Thoracic aorta (tissue), 2 donors: ENCODE data around the gene NSFL1C. TPM values are rescaled to one million over a fixed set of nuclear protein-coding genes. Genes with fewer than 3 reads are reported as not detected.

Experiments
- ATAC-seq: fragments of 150-250 bp; one replicate; pipeline ENCODE4 v1.8.0; 2017; ENCODE audit warnings: low read depth; ENCODE audit not compliant: insufficient number of reproducible peaks, low FRiP score
- DNase-seq: peaks from one replicate; pipeline ENCODE4 v3.0.0-alpha.2; 2020; ENCODE audit warnings: low spot score
- H3K27ac ChIP-seq, 2 donors: fragments of 200-600 bp; sonication (generic); 1 replicate in 1 of 2; 2 replicates in 1 of 2; pipeline ENCODE4 v1.5.1; 2016; ENCODE audit warnings: mild to moderate bottlenecking in 2 of 2, moderate library complexity in 2 of 2
- H3K27me3 ChIP-seq: fragments of 200-600 bp; sonication (generic); replicated peaks from 2 replicates; pipeline ENCODE4 v1.6.0; 2016; ENCODE audit warnings: mild to moderate bottlenecking; ENCODE audit not compliant: insufficient read depth
- H3K36me3 ChIP-seq: fragments of 200-600 bp; sonication (generic); one replicate; pipeline ENCODE4 v1.5.1; 2016
- H3K4me1 ChIP-seq, 2 donors: fragments of 200-600 bp; sonication (generic); 1 replicate in 1 of 2; 2 replicates in 1 of 2; pipeline versions ENCODE4 v1.5.1 to v1.6.0; 2016; ENCODE audit warnings: low read depth in 2 of 2, mild to moderate bottlenecking in 1 of 2; ENCODE audit not compliant: control insufficient read depth in 1 of 2
- H3K4me3 ChIP-seq: fragments of 200-600 bp; sonication (generic); 2 replicates; pipeline ENCODE4 v1.5.1; 2016; ENCODE audit warnings: mild to moderate bottlenecking
- H3K9me3 ChIP-seq: fragments of 200-600 bp; sonication (generic); 2 replicates; pipeline ENCODE4 v1.5.1; 2016
- total RNA-seq, 2 donors: library from RNA; depleted of rRNA; stranded (reverse); fragments of >200 nt; gene quantifications; one replicate each; pipeline versions ENCODE4 v1.1.0 to v1.2.3, GENCODE V29; 2016
- TF ChIP-seq, protein P1 (sequence below): fragments of 200-600 bp; sonication (generic); IDR thresholded peaks from one replicate; pipeline ENCODE4 v1.5.1; 2019; ENCODE audit warnings: antibody characterized with exemption

NSFL1C gene
- total RNA-seq, 2 donors from 2014 or later: 26.9 to 49.7 TPM

DNA sequence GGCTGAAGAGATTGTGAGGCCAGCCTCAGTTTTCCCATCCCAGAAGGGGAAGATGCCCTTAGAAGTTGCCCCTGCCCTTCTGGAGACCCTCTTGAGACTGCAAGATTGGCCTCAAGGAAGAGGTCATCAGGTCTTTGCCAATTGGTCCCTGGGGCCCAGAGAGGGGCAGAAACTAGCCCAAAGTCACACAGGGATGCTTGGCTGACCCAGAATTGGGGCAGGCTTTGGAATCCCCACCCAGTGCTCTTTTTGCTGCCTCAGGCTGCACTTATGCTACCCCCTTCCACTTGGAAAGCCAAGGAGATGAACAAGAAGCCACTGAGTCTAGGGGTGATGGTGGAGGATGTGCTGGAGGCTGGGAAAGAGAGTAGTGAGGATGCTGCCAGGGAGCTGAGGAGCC lies 48.9 kb downstream of the NSFL1C start:
- Histone ChIP-seq H3K36me3 (no peaks in the 10 kb centered on the region), H3K4me3 (no peak overlapping the region), H3K4me1 (no peaks in the 10 kb centered on the region), H3K9me3 (no peaks in the 10 kb centered on the region), H3K27me3 (no peaks in the 10 kb centered on the region), H3K27ac (no peak overlapping the region)
- TF ChIP-seq, protein P1, sequence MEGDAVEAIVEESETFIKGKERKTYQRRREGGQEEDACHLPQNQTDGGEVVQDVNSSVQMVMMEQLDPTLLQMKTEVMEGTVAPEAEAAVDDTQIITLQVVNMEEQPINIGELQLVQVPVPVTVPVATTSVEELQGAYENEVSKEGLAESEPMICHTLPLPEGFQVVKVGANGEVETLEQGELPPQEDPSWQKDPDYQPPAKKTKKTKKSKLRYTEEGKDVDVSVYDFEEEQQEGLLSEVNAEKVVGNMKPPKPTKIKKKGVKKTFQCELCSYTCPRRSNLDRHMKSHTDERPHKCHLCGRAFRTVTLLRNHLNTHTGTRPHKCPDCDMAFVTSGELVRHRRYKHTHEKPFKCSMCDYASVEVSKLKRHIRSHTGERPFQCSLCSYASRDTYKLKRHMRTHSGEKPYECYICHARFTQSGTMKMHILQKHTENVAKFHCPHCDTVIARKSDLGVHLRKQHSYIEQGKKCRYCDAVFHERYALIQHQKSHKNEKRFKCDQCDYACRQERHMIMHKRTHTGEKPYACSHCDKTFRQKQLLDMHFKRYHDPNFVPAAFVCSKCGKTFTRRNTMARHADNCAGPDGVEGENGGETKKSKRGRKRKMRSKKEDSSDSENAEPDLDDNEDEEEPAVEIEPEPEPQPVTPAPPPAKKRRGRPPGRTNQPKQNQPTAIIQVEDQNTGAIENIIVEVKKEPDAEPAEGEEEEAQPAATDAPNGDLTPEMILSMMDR: no peak
- DNase-seq (no peak), ATAC-seq (no peak)

DNA sequence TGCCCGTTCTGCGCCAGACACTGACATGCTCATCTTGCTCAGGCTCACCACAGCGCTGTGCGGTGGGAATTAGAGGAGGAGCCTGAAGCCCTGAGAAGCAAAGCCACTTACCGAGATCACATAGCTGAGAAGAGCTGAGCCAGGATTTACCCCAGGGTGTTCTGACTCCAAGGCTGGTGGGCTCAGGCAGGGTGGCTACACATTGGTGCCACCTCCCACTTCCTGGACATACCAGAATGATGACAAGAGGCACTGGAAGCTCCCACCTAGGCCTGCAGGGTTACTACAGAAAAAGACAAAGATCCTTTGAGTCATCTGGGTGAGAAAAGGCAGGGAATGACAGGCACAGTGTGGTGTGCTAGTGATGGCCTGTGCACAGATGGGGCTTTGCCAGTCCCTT lies 49.4 kb downstream of the NSFL1C start:
- Histone ChIP-seq H3K4me1 (no peaks in the 10 kb centered on the region), H3K36me3 (no peaks in the 10 kb centered on the region), H3K9me3 (no peaks in the 10 kb centered on the region), H3K27me3 (no peaks in the 10 kb centered on the region), H3K4me3 (no peak overlapping the region), H3K27ac (no peak overlapping the region)
- DNase-seq: no peak
- TF ChIP-seq, protein P1: no peak
- ATAC-seq: no peak

DNA sequence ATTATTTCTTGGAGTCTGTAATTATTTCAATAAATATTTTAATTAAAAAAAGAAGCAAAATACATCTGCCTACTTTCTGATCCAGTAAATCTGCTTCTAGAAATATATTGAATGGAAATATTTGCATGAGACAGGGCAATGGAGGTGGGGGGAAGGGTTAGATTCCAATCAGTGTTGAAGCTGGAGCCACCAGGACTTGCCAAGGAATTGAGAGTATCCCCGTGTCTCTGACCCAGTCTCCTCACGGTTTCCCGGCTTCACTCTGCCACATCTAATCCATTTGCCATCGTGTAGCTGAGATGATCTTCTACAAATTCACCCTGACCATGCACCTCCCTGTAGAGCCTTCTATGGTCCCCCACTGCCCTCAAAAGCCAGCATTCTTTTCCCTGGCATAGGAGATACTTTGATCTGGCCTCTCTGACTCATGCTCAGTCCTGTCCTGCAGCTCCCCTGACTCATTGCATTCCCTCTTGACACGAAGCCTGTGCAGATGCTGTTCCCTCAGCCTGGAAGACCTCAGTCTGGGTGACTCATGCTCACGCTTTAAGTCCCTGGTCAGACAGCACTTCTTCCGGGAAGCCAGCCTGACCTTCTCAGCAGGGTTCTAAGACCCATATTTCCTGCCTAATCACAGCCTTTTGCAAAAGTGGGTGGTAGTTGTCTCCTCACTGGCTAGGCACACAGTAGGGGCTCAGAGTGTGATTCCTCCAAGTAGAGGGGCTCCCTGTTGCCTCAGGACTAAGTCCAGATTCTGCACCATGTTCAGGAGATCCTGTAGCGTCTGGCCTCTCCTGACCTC lies 50.8 kb downstream of the NSFL1C start:
- H3K9me3 ChIP-seq: no peaks in the 10 kb centered on the region
- TF ChIP-seq, protein P1: no peak
- no peaks in the 10 kb centered on the region for H3K27me3 ChIP-seq
- ATAC-seq (no peak), DNase-seq (no peak)
- H3K4me1 ChIP-seq: no peaks in the 10 kb centered on the region
- no peak overlapping the region for H3K27ac ChIP-seq
- no peaks in the 10 kb centered on the region for H3K36me3 ChIP-seq
- no peak overlapping the region for H3K4me3 ChIP-seq

DNA sequence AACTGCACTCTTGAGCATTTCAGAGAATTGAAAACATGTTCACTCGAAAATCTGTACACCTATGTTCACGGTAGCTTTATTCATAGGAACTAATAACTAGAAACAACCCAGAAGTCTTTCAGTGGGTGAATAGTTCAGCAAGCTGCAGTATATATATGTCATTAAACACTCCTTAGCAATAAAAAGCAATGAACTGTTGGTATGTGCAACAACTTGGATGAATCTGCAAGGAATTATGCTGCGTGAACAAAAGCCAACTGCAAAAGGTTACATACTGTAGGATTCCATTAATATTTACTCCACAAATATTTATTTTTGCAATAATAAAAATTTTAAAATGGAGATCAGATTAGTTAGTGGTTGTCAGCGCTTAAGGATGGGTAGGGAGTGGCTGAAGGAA lies 51.7 kb downstream of the NSFL1C start:
- no peak overlapping the region for H3K27ac ChIP-seq
- no peaks in the 10 kb centered on the region for H3K36me3 ChIP-seq
- no peaks in the 10 kb centered on the region for H3K27me3 ChIP-seq
- TF ChIP-seq, protein P1: no peak
- no peaks in the 10 kb centered on the region for H3K4me1 ChIP-seq
- H3K9me3 ChIP-seq: no peaks in the 10 kb centered on the region
- no peak overlapping the region for H3K4me3 ChIP-seq
- DNase-seq (no peak), ATAC-seq (no peak)

DNA sequence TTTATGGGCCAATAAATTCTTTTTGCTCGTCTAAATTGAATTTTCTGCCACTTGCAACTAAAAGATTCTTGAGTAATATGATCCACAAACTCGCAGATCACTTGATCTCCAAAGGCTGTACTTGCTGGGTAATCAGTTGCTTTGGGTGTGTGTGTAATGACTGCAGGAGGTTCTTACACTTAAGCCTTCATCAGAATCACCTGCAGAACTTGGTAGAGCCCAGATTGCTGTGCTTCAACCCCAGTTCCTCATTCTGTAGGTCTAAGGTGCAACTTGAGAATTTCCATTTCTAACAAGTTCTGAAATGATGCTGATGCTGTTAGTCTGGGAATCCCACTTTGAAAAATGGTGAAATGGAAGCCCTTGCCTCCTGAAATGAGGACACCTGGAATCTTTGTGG lies 60.8 kb downstream of the NSFL1C start:
- no peak for DNase-seq
- Histone ChIP-seq H3K4me1 (no peaks in the 10 kb centered on the region), H3K4me3 (no peak overlapping the region), H3K9me3 (no peaks in the 10 kb centered on the region), H3K27ac (no peak overlapping the region), H3K36me3 (no peaks in the 10 kb centered on the region), H3K27me3 (no peaks in the 10 kb centered on the region)
- TF ChIP-seq, protein P1: no peak
- ATAC-seq: no peak
